Panc1 (cell line): ENCODE measurements around the gene GGPS1. TPM values are rescaled to one million over a fixed set of nuclear protein-coding genes. Genes with fewer than 3 reads are reported as not detected.

Experiments
- ATAC-seq: fragments of 200-7000 bp; cut with Tn5 transposase; 2 replicates; pipeline ENCODE4 v1.9.1; 2020; ENCODE audit warnings: mild to moderate bottlenecking, moderate library complexity
- BruUV-seq: library from RNA; stranded (reverse); fragments of 400-500 nt; replicated peaks from 2 replicates; lab custom pipeline; 2021; lab: Mats Ljungman, UMichigan
- CTCF ChIA-PET: fragments of 300-600 bp; sonication (Branson Sonifier 250); formaldehyde crosslinking; loops from one replicate; lab custom pipeline; 2022; ENCODE audit warnings: antibody characterized with exemption; lab: Charles Lee
- POLR2A ChIA-PET: fragments of 300-600 bp; sonication (Branson Sonifier 250); formaldehyde crosslinking; loops from one replicate; lab custom pipeline; 2022; ENCODE audit warnings: antibody characterized with exemption; lab: Charles Lee
- DNase-seq: peaks from one replicate; pipeline ENCODE4 v3.0.0-alpha.2; 2010; ENCODE audit warnings: low read depth, low spot score
- H3K27ac ChIP-seq: 2 replicates; pipeline ENCODE4 v1.5.1; 2011; ENCODE audit warnings: mild to moderate bottlenecking, low read length, inconsistent platforms
- H3K27me3 ChIP-seq: fragments of 200-500 bp; sonication (Bioruptor generic); 2 replicates; pipeline ENCODE4 v1.6.0; 2014; ENCODE audit warnings: low read length, inconsistent platforms; ENCODE audit not compliant: control insufficient read depth, insufficient read depth
- H3K36me3 ChIP-seq: fragments of 200-500 bp; sonication (Bioruptor generic); 2 replicates; pipeline ENCODE4 v1.5.1; 2014; ENCODE audit warnings: inconsistent platforms, mild to moderate bottlenecking, low read length, moderate library complexity; ENCODE audit not compliant: control insufficient read depth, insufficient read depth
- H3K4me1 ChIP-seq: 2 replicates; pipeline ENCODE4 v1.5.1; 2011; ENCODE audit warnings: inconsistent platforms, mild to moderate bottlenecking, low read length, moderate library complexity; ENCODE audit not compliant: control insufficient read depth, insufficient read depth
- H3K4me3 ChIP-seq, 2 experiments: 2 replicates each; pipeline ENCODE4 v1.5.1; 2011 to 2012; ENCODE audit warnings: low read depth in 2 of 2, low read length in 2 of 2, mild to moderate bottlenecking in 2 of 2, inconsistent platforms in 1 of 2, moderate library complexity in 1 of 2
- H3K9me3 ChIP-seq: fragments of 200-500 bp; sonication (Bioruptor generic); 2 replicates; pipeline ENCODE4 v1.5.1; 2014; ENCODE audit warnings: low read depth, mild to moderate bottlenecking, inconsistent platforms, low read length, moderate library complexity; ENCODE audit not compliant: control insufficient read depth, insufficient read depth
- CTCF ChIP-seq: fragments of 450-650 bp; IDR thresholded peaks from 2 replicates; pipeline ENCODE4 v1.5.1; 2017; ENCODE audit warnings: mild to moderate bottlenecking
- POLR2AphosphoS5 ChIP-seq: IDR thresholded peaks from 2 replicates; pipeline ENCODE4 v1.6.1; 2012; ENCODE audit warnings: mild to moderate bottlenecking, low read depth, low read length, moderate library complexity
- SIN3A ChIP-seq: IDR thresholded peaks from 2 replicates; pipeline ENCODE4 v1.6.1; 2012; ENCODE audit warnings: low read depth, mild to moderate bottlenecking, low read length, moderate library complexity, borderline replicate concordance; ENCODE audit not compliant: insufficient read depth
- TCF7L2 ChIP-seq: IDR thresholded peaks from 2 replicates; pipeline ENCODE4 v1.6.1; 2011; ENCODE audit warnings: mild to moderate bottlenecking, low read depth, low read length, inconsistent platforms
- in situ Hi-C: cut with HindIII; loops from 2 replicates; pipeline ENCODE4 v1.10.0; 2016; ENCODE audit warnings: low sequenced_read_pairs, low pct_unique_long_range_greater_than_20kb
- intact Hi-C: fragments of 100-400 bp; cut with micrococcal nuclease; formaldehyde crosslinking; loops from one replicate; pipeline ENCODE4 v1.10.0; 2022; ENCODE audit not compliant: unreplicated experiment
- total RNA-seq: library from RNA; stranded (reverse); gene quantifications from one replicate; pipeline ENCODE4 v1.2.1, GENCODE V29; 2021; ENCODE audit not compliant: unreplicated experiment
- TF ChIP-seq, protein P1 (sequence below), 2 experiments: IDR thresholded peaks; 2 replicates each; pipeline ENCODE4 v1.6.1; 2011 to 2012; ENCODE audit warnings: low read depth in 2 of 2, control low read depth in 1 of 2, low read length in 1 of 2, mild to moderate bottlenecking in 1 of 2, moderate library complexity in 1 of 2; ENCODE audit not compliant: insufficient read depth in 1 of 2

Gene GGPS1
- total RNA-seq, 1 experiment from 2014 or later = 60.6 TPM

- POLR2A ChIA-PET = no interaction called here
- in situ Hi-C loops = no loop called here
- CTCF ChIA-PET = no interaction called here
- no peaks in the 10 kb centered on the region for H3K36me3 ChIP-seq
- H3K4me3 ChIP-seq = no peak overlapping the region
- no peak for DNase-seq
- no peaks in the 10 kb centered on the region for H3K4me1 ChIP-seq
- intact Hi-C loops = no loop called here
- no peak for ATAC-seq
- no peaks in the 10 kb centered on the region for H3K9me3 ChIP-seq
- no peak overlapping the region for H3K27ac ChIP-seq
- no peak for TF ChIP-seq POLR2AphosphoS5
- TF ChIP-seq, protein P1, sequence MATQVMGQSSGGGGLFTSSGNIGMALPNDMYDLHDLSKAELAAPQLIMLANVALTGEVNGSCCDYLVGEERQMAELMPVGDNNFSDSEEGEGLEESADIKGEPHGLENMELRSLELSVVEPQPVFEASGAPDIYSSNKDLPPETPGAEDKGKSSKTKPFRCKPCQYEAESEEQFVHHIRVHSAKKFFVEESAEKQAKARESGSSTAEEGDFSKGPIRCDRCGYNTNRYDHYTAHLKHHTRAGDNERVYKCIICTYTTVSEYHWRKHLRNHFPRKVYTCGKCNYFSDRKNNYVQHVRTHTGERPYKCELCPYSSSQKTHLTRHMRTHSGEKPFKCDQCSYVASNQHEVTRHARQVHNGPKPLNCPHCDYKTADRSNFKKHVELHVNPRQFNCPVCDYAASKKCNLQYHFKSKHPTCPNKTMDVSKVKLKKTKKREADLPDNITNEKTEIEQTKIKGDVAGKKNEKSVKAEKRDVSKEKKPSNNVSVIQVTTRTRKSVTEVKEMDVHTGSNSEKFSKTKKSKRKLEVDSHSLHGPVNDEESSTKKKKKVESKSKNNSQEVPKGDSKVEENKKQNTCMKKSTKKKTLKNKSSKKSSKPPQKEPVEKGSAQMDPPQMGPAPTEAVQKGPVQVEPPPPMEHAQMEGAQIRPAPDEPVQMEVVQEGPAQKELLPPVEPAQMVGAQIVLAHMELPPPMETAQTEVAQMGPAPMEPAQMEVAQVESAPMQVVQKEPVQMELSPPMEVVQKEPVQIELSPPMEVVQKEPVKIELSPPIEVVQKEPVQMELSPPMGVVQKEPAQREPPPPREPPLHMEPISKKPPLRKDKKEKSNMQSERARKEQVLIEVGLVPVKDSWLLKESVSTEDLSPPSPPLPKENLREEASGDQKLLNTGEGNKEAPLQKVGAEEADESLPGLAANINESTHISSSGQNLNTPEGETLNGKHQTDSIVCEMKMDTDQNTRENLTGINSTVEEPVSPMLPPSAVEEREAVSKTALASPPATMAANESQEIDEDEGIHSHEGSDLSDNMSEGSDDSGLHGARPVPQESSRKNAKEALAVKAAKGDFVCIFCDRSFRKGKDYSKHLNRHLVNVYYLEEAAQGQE (IDR thresholded peaks at IDR 0.05; ENCODE audit: insufficient read depth in 1 of 2, low read depth in 2 of 2, low read length in 1 of 2) = no peak
- no peak for TF ChIP-seq TCF7L2
- TF ChIP-seq CTCF = no peak
- no peak for TF ChIP-seq SIN3A
- no peaks in the 10 kb centered on the region for H3K27me3 ChIP-seq
- no TSS peak for BruUV-seq
Observed at GRCh38 chr1:235286667-235287066, 41.7 kb upstream of the GGPS1 start.

- Histone ChIP-seq H3K4me1 (no peaks in the 10 kb centered on the region), H3K27me3 (no peaks in the 10 kb centered on the region), H3K4me3 (no peak overlapping the region), H3K36me3 (no peaks in the 10 kb centered on the region), H3K9me3 (no peaks in the 10 kb centered on the region), H3K27ac (no peak overlapping the region)
- BruUV-seq = no TSS peak
- intact Hi-C loops (no loop called here), in situ Hi-C loops (no loop called here)
- TF ChIP-seq CTCF (no peak), TCF7L2 (no peak), SIN3A (no peak), POLR2AphosphoS5 (no peak)
- TF ChIP-seq, protein P1 (IDR thresholded peaks at IDR 0.05; ENCODE audit: insufficient read depth in 1 of 2, low read depth in 2 of 2, low read length in 1 of 2) = no peak
- ChIA-PET CTCF (no interaction called here), POLR2A (no interaction called here)
- no peak for DNase-seq
- ATAC-seq = no peak
Observed at GRCh38 chr1:235287208-235287882, 41.0 kb upstream of the GGPS1 start.
